IMR-90 (cell line): ENCODE data around the gene CYB561D1. TPM values are rescaled to one million over a fixed set of nuclear protein-coding genes. Genes with fewer than 3 reads are reported as not detected.

Source experiments
- ATAC-seq: fragments of 200-7000 bp; cut with Tn5 transposase; 2 replicates; pipeline ENCODE4 v1.9.1; 2020; ENCODE audit warnings: low read depth, mild to moderate bottlenecking, moderate library complexity
- BruUV-seq: library from RNA; stranded (reverse); fragments of 400-500 nt; replicated peaks from 2 replicates; lab custom pipeline; 2021; lab: Mats Ljungman, UMichigan
- CTCF ChIA-PET: fragments of 300-600 bp; formaldehyde crosslinking; extraction: SDS; loops from one replicate; lab custom pipeline; 2021; ENCODE audit warnings: antibody characterized with exemption; lab: Yijun Ruan, JAX
- POLR2A ChIA-PET: fragments of 300-600 bp; sonication (Branson Sonifier 250); formaldehyde crosslinking; loops from one replicate; lab custom pipeline; 2022; ENCODE audit warnings: antibody characterized with exemption; ENCODE audit not compliant: unreplicated experiment; lab: Charles Lee
- DNase-seq: peaks from one replicate; pipeline ENCODE4 v3.0.0; 2013
- H2AFZ ChIP-seq: replicated peaks from 2 replicates; pipeline ENCODE3; 2013; ENCODE audit warnings: low read length, mild to moderate bottlenecking; ENCODE audit not compliant: poor library complexity
- H2AK5ac ChIP-seq: 2 replicates; pipeline ENCODE4 v1.6.1; 2013; ENCODE audit warnings: low read depth, low read length, inconsistent platforms
- H2AK9ac ChIP-seq: replicated peaks from 2 replicates; pipeline ENCODE3; 2013; ENCODE audit warnings: mild to moderate bottlenecking, low read depth, low read length, moderate library complexity; ENCODE audit not compliant: poor library complexity
- H2BK120ac ChIP-seq: 2 replicates; pipeline ENCODE4 v1.6.1; 2013; ENCODE audit warnings: low read depth, low read length, inconsistent platforms
- H2BK15ac ChIP-seq: 3 replicates; pipeline ENCODE4 v1.6.1; 2013; ENCODE audit warnings: low read depth, low read length, inconsistent platforms
- H2BK20ac ChIP-seq: 2 replicates; pipeline ENCODE4 v1.6.1; 2013; ENCODE audit warnings: low read depth, mild to moderate bottlenecking, inconsistent platforms, low read length, moderate library complexity
- H2BK5ac ChIP-seq: 2 replicates; pipeline ENCODE4 v1.6.1; 2013; ENCODE audit warnings: mild to moderate bottlenecking, low read depth, low read length, inconsistent platforms; ENCODE audit not compliant: poor library complexity, severe bottlenecking
- H3K14ac ChIP-seq: replicated peaks from 2 replicates; pipeline ENCODE4 v1.6.1; 2013; ENCODE audit warnings: low read depth, low read length, inconsistent platforms
- H3K18ac ChIP-seq: 2 replicates; pipeline ENCODE4 v1.6.1; 2013; ENCODE audit warnings: low read depth, low read length, control low read depth
- H3K23ac ChIP-seq: 2 replicates; pipeline ENCODE4 v1.6.1; 2013; ENCODE audit warnings: low read depth, low read length, inconsistent platforms
- H3K27ac ChIP-seq: 2 replicates; pipeline ENCODE4 v1.5.1; 2013; ENCODE audit warnings: mild to moderate bottlenecking, control low read depth, low read length; ENCODE audit not compliant: insufficient read depth
- H3K27me3 ChIP-seq: 2 replicates; pipeline ENCODE4 v1.6.1; 2013; ENCODE audit warnings: low read length; ENCODE audit not compliant: control insufficient read depth, insufficient read depth
- H3K36me3 ChIP-seq: 2 replicates; pipeline ENCODE4 v1.6.1; 2013; ENCODE audit warnings: low read length, mixed read lengths; ENCODE audit not compliant: control insufficient read depth, insufficient read depth
- H3K4ac ChIP-seq: 2 replicates; pipeline ENCODE4 v1.6.1; 2013; ENCODE audit warnings: low read depth, low read length, inconsistent platforms
- H3K4me1 ChIP-seq: 2 replicates; pipeline ENCODE4 v1.6.1; 2013; ENCODE audit warnings: low read length, mixed read lengths; ENCODE audit not compliant: control insufficient read depth, insufficient read depth
- H3K4me2 ChIP-seq: 2 replicates; pipeline ENCODE4 v1.6.1; 2013; ENCODE audit warnings: low read depth, mild to moderate bottlenecking, control low read depth, low read length, moderate library complexity
- H3K4me3 ChIP-seq: 2 replicates; pipeline ENCODE4 v1.5.1; 2013; ENCODE audit warnings: low read depth, mild to moderate bottlenecking, control low read depth, low read length, moderate library complexity; ENCODE audit not compliant: insufficient read depth
- H3K56ac ChIP-seq: 2 replicates; pipeline ENCODE4 v1.6.1; 2013; ENCODE audit warnings: low read length, inconsistent platforms; ENCODE audit not compliant: insufficient read depth; ENCODE audit errors: extremely low read depth
- H3K79me1 ChIP-seq, 2 experiments: 2 replicates each; pipeline ENCODE4 v1.6.1; 2013; ENCODE audit warnings: low read length in 2 of 2, inconsistent platforms in 1 of 2, low read depth in 1 of 2
- H3K9ac ChIP-seq: 2 replicates; pipeline ENCODE4 v1.6.1; 2013; ENCODE audit warnings: low read depth, low read length, control low read depth
- H3K9me1 ChIP-seq: 2 replicates; pipeline ENCODE4 v1.6.1; 2013; ENCODE audit warnings: low read length, inconsistent platforms; ENCODE audit not compliant: insufficient read depth
- H3K9me3 ChIP-seq: 2 replicates; pipeline ENCODE4 v1.6.1; 2013; ENCODE audit warnings: low read length; ENCODE audit not compliant: control insufficient read depth, insufficient read depth
- H4K20me1 ChIP-seq: 2 replicates; pipeline ENCODE4 v1.6.1; 2013; ENCODE audit warnings: low read length, inconsistent platforms; ENCODE audit not compliant: insufficient read depth
- H4K5ac ChIP-seq: 2 replicates; pipeline ENCODE4 v1.6.1; 2013; ENCODE audit warnings: mild to moderate bottlenecking, low read depth, low read length, control low read depth
- H4K8ac ChIP-seq, 2 experiments: 2 replicates each; pipeline ENCODE4 v1.6.1; 2013; ENCODE audit warnings: low read depth in 2 of 2, low read length in 2 of 2, control low read depth in 1 of 2, inconsistent platforms in 1 of 2
- H4K91ac ChIP-seq: 2 replicates; pipeline ENCODE4 v1.6.1; 2013; ENCODE audit warnings: low read depth, low read length, inconsistent platforms; ENCODE audit not compliant: insufficient read depth
- BHLHE40 ChIP-seq: fragments of 150-350 bp; IDR thresholded peaks from 2 replicates; pipeline ENCODE4 v1.6.1; 2016; ENCODE audit warnings: mild to moderate bottlenecking, low read depth, low read length
- ELK1 ChIP-seq: fragments of 150-350 bp; IDR thresholded peaks from 2 replicates; pipeline ENCODE4 v1.6.1; 2016; ENCODE audit warnings: low read depth, mild to moderate bottlenecking, low read length, moderate library complexity, borderline replicate concordance
- MAFK ChIP-seq: IDR thresholded peaks from 2 replicates; pipeline ENCODE4 v1.6.1; 2012; ENCODE audit warnings: low read depth, low read length, improper control_type of control experiment
- MXI1 ChIP-seq: IDR thresholded peaks from 2 replicates; pipeline ENCODE4 v1.6.1; 2012; ENCODE audit warnings: low read depth, mild to moderate bottlenecking, low read length, moderate library complexity, borderline replicate concordance
- RCOR1 ChIP-seq: IDR thresholded peaks from 2 replicates; pipeline ENCODE4 v1.6.1; 2012; ENCODE audit warnings: mild to moderate bottlenecking, low read length, improper control_type of control experiment; ENCODE audit not compliant: insufficient replicate concordance
- USF2 ChIP-seq: fragments of 150-350 bp; IDR thresholded peaks from 2 replicates; pipeline ENCODE4 v1.6.1; 2017; ENCODE audit warnings: mild to moderate bottlenecking, antibody characterized with exemption, low read length, low read depth
- WGBS, 2 experiments: methylation state at CpG; one replicate each; pipeline versions ENCODE4 v1.1.5 to v1.1.7; 2013; ENCODE audit warnings: missing lambda C conversion rate in 2 of 2; ENCODE audit not compliant: insufficient read length in 1 of 2; ENCODE audit errors: extremely low coverage in 2 of 2; 5-methylcytosine and 5-hydroxymethylcytosine counted together
- dilution Hi-C: fragments of 300-500 bp; cut with HindIII; formaldehyde crosslinking; loops from one replicate; pipeline ENCODE4 v1.14.3; 2018; ENCODE audit warnings: low sequenced_read_pairs; ENCODE audit not compliant: unreplicated experiment
- in situ Hi-C: fragments of 300-500 bp; cut with MboI; formaldehyde crosslinking; loops from 3 replicates; pipeline ENCODE4 v1.14.3; 2019; ENCODE audit warnings: low sequenced_read_pairs, inconsistent platforms, mixed read lengths
- intact Hi-C: fragments of 100-400 bp; cut with micrococcal nuclease; formaldehyde crosslinking; loops from 2 replicates; pipeline ENCODE4 v1.10.0; 2022
- polyA plus RNA-seq, 3 experiments: library from polyadenylated mRNA; depleted of rRNA; stranded (reverse); fragments of >200 nt; gene quantifications; 2 replicates each; pipeline ENCODE4 v1.2.3, GENCODE V29; 2012; ENCODE audit warnings: low replicate concordance in 1 of 3
- total RNA-seq: library from RNA; depleted of rRNA; stranded (reverse); fragments of >200 nt; gene quantifications from 2 replicates; pipeline ENCODE4 v1.2.3, GENCODE V29; 2012

Gene CYB561D1
- total and polyA plus RNA-seq, 2 of the 4 experiments (the other 2 are of a cell fraction) = 5.7 to 8.1 TPM

GRCh38 chr1:109444346-109444745, 49.5 kb upstream of the CYB561D1 start:
- BruUV-seq = no TSS peak

More at GRCh38 chr1:109444346-109444745, 49.5 kb upstream of the CYB561D1 start:
- Histone ChIP-seq H2AK5ac (no peak overlapping the region), H3K79me1 (no peaks in the 10 kb centered on the region), H3K27ac (no peak overlapping the region), H2BK120ac (no peak overlapping the region), H4K91ac (no peak overlapping the region), H3K14ac (no peak overlapping the region), H4K20me1 (no peaks in the 10 kb centered on the region), H2AFZ (no peak overlapping the region), H3K23ac (0 out of 2 replicates have a peak overlapping the region, but pooled peaks have one; percentile 2), H3K36me3 (no peaks in the 10 kb centered on the region), H3K4me3 (no peak overlapping the region), H4K8ac (no peak overlapping the region), H3K9me3 (no peaks in the 10 kb centered on the region), H2BK20ac (peak overlapping the region; percentile 3; the same call in 1 of the 2 replicates), H2AK9ac (no peak overlapping the region), H3K4me1 (no peaks in the 10 kb centered on the region; the same call in 1 of the 2 replicates), H4K5ac (no peak overlapping the region), H2BK5ac (no peak overlapping the region), H3K56ac (no peak overlapping the region), H3K9me1 (no peaks in the 10 kb centered on the region), H3K4me2 (no peak overlapping the region), H3K9ac (no peak overlapping the region), H3K18ac (no peak overlapping the region), H2BK15ac (no peak overlapping the region), H3K4ac (no peak overlapping the region), H3K27me3 (peaks cover 5% of the 10 kb centered on the region)
- POLR2A ChIA-PET = no interaction called here
- in situ Hi-C loops (no loop called here), intact Hi-C loops (no loop called here), dilution Hi-C loops (no loop called here)
- CTCF ChIA-PET = interaction anchor here (0.9 kb wide), 1 partner anchor 13 kb away, joined by 4 read pairs; no protein-coding TSS in a partner anchor
- ATAC-seq = no peak
- TF ChIP-seq ELK1 (no peak), MAFK (no peak), USF2 (no peak), MXI1 (no peak), BHLHE40 (no peak), RCOR1 (no peak)
- peak; percentile 15 for DNase-seq
- WGBS, 2 experiments = no CpG with 5 or more reads among the region's 1 CpG
